ENCODE data around the gene IL6R.
A peak's percentile ranks its signal among the peaks of the same experiment; 100 is the strongest.

IL6R gene

DNA sequence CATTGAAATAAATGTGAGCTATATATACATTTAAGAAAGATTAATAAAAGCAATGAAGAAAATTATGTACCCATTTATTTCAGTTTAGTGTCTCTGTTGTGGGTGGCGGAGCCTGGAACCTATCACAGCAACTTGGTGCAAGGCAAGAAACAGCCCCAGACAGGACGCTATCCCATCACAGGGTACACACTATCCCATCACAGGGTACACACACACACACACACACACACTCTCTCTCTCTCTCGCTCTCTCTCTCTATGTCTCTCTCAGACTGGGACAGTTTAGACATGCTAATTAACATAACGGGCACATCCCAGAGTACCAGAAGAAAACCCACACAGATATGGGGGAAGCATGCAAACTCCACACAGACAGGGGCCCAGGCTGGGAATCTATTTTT is 6.5 kb upstream of the IL6R start:
- no peak for DNase-seq (ENCODE audit: low read depth in 1 of 2, low spot score in 1 of 2)
- no peak for TF ChIP-seq JUND (IDR thresholded peaks at IDR 0.05; ENCODE audit: low read depth)
- in situ Hi-C loops (cut with HindIII; ENCODE audit: low pct_unique_long_range_greater_than_20kb, low sequenced_read_pairs), result no loop called here

DNA sequence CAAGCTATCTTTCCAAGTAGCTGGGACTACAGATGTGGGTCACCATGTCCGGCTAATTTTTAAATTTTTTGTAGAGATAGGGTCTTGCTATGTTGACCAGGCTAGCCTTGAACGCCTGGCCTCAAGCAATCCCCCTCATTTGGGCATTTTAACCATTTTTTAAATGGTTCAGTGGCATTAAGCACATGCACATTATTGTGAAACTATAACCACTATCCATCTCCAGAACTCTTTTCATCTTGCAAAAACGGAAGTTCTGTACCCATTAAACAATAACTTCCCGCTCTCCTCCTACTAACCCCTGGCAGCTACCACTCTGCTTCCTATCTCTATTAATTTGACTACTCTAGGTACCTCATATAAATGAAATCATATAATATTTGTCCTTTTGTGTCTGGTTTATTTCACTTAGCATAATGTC is 4.8 kb upstream of the IL6R start:
- TF ChIP-seq JUND (IDR thresholded peaks at IDR 0.05; ENCODE audit: low read depth), result no peak
- no peak for DNase-seq (ENCODE audit: low read depth in 1 of 2, low spot score in 1 of 2)
- in situ Hi-C loops (cut with HindIII; ENCODE audit: low pct_unique_long_range_greater_than_20kb, low sequenced_read_pairs), result no loop called here

DNA sequence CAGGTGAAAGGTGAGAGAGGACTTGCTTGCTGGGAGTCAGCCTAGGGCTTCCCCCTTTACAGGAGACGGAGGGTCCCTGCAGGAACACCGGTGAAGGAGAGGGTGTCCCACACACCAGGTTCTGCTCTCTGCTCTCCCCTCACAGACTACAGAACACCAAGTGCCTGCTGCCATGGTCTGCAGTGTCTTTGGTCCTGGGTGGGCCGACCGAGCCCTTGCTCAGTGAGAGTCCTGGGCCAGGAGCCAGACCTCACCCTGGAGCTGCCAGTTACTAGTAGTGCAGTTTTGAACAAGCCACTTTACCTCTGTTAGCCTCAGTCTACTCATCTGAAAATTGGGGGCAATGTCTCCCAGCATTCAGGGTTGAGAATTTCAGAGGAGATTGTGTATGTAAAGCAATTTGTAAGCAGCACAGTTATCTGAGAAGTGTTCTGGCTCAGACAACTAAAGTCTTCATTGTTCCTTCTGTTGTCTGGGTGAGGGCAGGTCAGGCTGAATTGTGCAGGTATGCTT is 2.7 kb upstream of the IL6R start:
- TF ChIP-seq JUND (IDR thresholded peaks at IDR 0.05; ENCODE audit: low read depth), result no peak
- in situ Hi-C loops (cut with HindIII; ENCODE audit: low pct_unique_long_range_greater_than_20kb, low sequenced_read_pairs), result no loop called here
- DNase-seq (ENCODE audit: low read depth in 1 of 2, low spot score in 1 of 2), result no peak

DNA sequence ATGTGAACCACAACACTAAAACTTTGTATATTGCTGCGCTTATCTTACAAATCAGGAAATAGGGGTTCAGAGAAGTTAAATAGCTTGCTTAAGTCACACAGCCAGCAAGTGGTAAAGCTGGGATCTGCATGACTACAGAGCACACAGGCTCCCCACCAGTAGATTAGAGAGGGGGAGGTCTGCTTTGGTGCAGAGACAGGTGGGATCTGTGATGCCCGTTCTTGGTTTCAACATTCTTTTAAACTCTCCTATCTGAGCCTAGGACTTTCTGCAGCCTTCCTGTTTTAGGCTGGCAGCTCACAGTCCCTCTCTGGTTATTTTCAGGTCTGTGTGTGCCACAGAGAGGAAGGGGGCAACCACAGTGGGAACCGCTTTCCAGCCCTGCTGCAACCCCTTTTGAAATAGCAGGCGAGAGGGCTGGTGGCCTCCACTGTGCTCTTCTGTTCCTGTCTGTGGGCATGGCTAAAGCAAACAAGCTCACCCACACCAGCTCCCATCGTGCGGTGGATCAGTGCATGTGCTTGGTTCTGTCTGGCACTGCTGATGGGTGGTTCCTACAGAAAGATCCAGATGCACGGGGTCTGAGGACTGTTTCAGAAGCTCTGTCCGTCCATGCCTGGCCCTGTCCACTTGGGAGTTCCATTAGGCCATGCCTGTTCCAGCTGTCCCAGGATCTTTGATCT is 1.7 kb upstream of the IL6R start:
- no peak for DNase-seq (ENCODE audit: low read depth in 1 of 2, low spot score in 1 of 2)
- TF ChIP-seq JUND (IDR thresholded peaks at IDR 0.05; ENCODE audit: low read depth), result no peak
- in situ Hi-C loops (cut with HindIII; ENCODE audit: low pct_unique_long_range_greater_than_20kb, low sequenced_read_pairs), result no loop called here

DNA sequence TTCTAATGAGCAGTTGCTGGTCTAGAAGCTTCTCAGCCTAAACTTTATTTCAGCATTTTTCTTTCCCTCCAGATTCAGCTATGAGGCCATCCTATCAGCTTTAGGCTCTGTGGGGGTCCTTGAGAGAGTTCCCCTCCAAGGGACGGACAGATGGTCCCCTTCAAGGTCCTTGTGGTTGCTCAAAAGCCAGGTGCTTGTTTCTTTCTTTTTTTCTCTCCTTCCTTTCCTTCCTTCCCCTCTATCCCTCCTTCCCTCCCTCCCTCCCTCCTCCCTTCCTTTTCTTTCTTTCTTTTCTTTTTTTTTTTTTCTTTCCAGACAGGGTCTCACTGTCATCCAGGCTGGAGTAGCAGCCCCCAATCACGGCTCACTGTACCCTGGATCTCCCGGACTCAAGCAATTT is 1.2 kb upstream of the IL6R start:
- in situ Hi-C loops (cut with HindIII; ENCODE audit: low pct_unique_long_range_greater_than_20kb, low sequenced_read_pairs), result no loop called here
- DNase-seq (ENCODE audit: low read depth in 1 of 2, low spot score in 1 of 2), result no peak
- no peak for TF ChIP-seq JUND (IDR thresholded peaks at IDR 0.05; ENCODE audit: low read depth)

DNA sequence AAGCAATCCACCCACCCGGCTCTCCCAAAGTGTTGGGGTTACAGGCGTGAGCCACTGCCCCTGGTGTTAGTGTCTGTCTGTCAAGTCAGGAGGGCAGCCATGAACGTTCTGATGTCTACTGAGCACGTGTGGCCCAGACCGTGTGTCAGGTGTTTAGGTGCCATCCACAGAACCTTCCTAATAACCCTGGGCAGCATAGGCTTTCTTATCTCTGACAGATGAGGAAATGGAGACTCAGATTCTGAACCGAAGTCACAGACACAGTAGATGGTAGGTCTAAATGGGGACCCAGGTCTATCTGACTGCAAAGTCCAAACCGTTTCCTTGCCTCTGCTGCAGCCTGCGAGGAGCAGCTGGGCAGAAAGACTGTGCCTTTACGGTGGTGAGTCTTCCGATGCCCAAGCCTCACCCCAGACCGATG is 622 bp upstream of the IL6R start:
- no peak for TF ChIP-seq JUND (IDR thresholded peaks at IDR 0.05; ENCODE audit: low read depth)
- in situ Hi-C loops (cut with HindIII; ENCODE audit: low pct_unique_long_range_greater_than_20kb, low sequenced_read_pairs), result no loop called here
- no peak for DNase-seq (ENCODE audit: low read depth in 1 of 2, low spot score in 1 of 2)

DNA sequence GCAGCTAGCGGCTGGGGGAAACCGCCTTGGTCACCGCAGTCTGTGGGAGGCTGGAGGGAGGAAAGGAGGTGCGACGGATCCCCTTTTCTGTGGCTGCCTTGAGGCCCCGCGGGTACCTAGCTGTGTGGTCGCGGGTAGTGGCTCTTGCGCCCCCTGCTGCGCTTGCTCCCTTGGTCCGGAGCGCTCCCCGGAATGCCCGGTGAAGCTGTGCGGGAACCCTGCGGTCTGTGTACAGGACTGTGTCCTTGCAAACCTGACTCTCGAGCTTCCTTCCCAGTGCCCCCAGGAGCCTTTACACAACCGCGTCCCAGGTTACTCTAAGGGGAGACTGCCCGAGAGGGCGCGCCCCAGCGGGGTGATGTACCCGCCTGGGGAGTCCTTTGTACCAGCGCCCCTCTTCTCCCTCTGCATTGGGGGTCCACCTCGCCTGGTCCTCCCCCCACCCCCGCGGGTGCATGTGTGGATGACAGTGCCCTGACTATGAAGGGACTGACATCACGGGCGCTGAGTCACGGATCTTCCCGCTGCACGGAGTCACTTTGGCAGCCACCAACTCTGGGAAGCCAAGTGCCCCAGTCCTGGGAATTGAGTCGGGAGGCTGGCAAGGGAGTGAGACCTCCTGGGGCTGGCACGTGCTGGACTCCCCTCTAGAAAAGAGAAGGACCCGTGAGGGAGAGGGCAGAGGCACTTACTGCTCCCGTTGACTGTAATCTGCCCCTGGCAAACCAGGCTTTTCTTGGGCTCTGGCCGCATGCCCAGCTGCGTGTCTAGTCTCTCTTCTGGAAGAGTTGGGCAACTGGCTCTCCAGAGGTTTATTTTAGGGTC is 816 bp downstream of the IL6R start:
- DNase-seq (ENCODE audit: low read depth in 1 of 2, low spot score in 1 of 2), result peak in 1 of 2 experiments; percentile 67
- in situ Hi-C loops (cut with HindIII; ENCODE audit: low pct_unique_long_range_greater_than_20kb, low sequenced_read_pairs), result no loop called here
- no peak for TF ChIP-seq JUND (IDR thresholded peaks at IDR 0.05; ENCODE audit: low read depth)

DNA sequence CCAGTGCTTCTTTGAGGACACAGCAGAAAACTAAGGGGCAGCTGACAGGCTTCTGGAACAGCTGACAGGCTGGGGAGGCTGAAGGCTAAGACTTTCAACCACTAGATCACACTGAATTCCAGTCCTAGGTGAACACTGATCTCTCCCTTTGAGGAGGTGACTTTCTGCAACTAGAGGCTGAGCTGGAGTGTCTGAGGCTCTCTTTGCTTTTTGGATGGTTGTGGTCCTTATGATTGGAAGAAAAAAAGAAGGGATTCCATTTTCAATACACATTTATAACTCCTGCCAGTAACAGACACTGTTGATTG is 1.4 kb downstream of the IL6R start:
- no peak for TF ChIP-seq JUND (IDR thresholded peaks at IDR 0.05; ENCODE audit: low read depth)
- no peak for DNase-seq (ENCODE audit: low read depth in 1 of 2, low spot score in 1 of 2)
- in situ Hi-C loops (cut with HindIII; ENCODE audit: low pct_unique_long_range_greater_than_20kb, low sequenced_read_pairs), result no loop called here

DNA sequence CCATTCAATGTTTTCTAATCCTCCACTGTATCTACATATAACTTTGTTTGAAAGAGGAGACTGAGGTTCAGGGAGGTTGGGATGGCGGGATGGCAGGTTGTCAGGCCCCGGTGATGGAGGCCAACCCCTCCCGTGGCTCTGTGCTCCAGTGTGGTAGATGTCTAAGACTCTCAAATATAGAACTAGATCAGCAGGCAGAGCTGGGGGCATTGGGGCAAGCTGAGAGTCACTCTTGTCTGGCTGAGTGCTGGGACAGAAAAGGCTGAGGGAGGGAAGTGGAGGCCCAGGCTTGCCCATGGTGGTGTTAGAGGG is 1.7 kb downstream of the IL6R start:
- TF ChIP-seq JUND (IDR thresholded peaks at IDR 0.05; ENCODE audit: low read depth), result no peak
- in situ Hi-C loops (cut with HindIII; ENCODE audit: low pct_unique_long_range_greater_than_20kb, low sequenced_read_pairs), result no loop called here
- DNase-seq (ENCODE audit: low read depth in 1 of 2, low spot score in 1 of 2), result no peak

DNA sequence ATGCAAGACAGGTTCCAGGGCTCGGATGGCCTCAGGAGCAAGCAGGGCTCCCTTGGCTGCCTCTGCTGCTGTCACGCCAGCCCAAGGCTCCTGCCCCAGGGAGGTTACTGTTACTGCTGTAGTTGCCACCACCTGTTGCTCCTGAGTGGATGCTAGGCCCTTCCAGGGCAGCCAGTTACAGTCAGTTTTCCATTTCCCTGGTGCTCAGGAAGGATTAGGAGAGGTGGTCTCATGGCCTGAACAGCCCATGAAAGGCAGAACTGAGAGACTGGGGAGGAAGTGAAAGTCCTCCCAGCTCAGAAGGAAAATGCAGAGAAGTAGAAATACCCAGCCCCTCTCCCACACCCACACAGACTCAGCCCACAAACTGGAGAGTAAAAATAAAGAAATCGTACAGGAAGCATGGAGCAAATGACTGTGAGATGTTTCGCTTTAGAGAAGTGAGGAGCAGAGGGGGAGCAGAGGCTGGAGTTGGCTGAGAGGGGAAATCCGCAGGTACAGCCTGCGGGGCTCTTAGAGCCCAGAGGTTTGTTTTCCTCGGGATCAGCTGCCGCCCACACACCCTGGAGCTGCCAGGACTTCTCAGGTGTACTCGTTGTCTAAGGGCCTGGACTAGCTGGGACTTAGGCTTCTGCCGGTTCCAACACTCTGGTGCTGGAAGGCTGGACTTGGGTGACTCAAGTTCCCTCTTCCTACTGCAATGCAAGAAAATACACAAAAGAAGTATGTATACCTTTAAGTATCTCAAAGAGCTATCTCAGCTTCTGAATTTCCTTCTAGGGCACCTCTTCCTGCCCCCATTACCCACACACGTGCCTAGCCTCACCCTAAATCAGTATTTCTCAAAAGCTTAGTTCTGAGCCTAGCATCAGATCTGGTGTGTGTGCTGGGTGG is 2.3 kb downstream of the IL6R start:
- peak in 1 of 2 experiments; percentile 32 for DNase-seq (ENCODE audit: low read depth in 1 of 2, low spot score in 1 of 2)
- in situ Hi-C loops (cut with HindIII; ENCODE audit: low pct_unique_long_range_greater_than_20kb, low sequenced_read_pairs), result no loop called here
- no peak for TF ChIP-seq JUND (IDR thresholded peaks at IDR 0.05; ENCODE audit: low read depth)

DNA sequence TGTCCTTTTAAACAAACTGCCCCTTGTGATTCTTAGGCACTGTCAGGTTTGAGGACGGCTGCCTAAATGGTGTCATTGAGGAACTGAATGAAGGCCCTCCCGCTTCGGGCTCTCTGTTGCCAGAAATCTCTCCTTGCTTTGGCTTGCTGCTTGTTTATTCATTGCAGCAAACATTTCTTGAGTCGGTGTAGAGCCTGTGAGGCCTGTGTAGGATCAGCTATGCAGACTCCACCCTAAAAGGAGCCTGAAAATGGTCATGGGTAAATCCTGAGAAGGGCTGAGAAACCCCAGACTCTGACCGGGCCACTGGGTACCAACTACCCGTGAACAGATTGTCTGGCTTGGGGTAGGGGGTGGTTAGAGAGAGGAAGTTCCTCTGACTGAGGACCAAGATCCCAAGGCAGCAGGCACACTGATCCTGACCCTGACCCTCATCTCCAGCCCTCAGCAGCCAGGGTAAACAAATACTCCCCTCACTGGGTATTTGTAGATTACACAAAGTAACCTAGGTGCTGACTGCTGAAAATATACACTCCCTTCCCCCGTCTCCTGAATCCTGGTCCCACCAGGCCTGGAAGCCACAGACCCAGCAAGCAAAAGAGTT is 3.1 kb downstream of the IL6R start:
- in situ Hi-C loops (cut with HindIII; ENCODE audit: low pct_unique_long_range_greater_than_20kb, low sequenced_read_pairs), result no loop called here
- peak; percentile 41 to 45 for DNase-seq (ENCODE audit: low read depth in 1 of 2, low spot score in 1 of 2)
- TF ChIP-seq JUND (IDR thresholded peaks at IDR 0.05; ENCODE audit: low read depth), result no peak

DNA sequence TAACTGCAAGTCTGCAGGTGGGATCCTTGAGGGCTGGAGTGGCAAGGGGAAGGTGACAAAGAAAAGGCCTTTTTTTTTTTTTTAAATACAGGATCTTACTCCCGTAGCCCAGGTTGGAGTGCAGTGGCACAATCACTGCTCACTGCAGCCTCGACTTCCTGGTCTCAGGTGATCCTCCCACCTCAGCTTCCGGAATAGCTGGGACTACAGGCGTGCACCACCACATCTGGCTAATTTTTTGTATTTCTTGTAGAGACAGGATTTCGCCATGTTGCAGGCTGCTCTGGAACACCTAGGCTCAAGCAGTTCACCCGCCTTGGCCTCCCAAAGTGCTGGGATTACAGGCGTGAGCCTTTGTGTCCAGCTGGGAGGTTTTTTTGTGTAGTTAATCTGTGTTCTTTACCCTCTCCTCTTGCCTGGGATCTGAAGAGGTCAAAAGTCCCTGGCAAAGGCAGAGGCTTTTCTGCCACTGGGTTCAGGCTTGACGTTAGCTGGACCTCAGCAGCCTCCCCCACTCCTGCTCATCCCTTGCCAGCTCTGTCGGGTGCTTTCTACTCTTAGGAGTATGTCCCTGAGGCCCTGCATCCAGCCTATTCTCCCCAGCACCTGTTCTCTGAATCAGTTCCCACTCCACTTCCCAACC is 5.2 kb downstream of the IL6R start:
- no peak for TF ChIP-seq JUND (IDR thresholded peaks at IDR 0.05; ENCODE audit: low read depth)
- in situ Hi-C loops (cut with HindIII; ENCODE audit: low pct_unique_long_range_greater_than_20kb, low sequenced_read_pairs), result no loop called here
- no peak for DNase-seq (ENCODE audit: low read depth in 1 of 2, low spot score in 1 of 2)
